Large intestine (tissue), 3 donors: ENCODE measurements around the gene HID1. TPM values are rescaled to one million over a fixed set of nuclear protein-coding genes. Genes with fewer than 3 reads are reported as not detected.
"Not testable (repeated sequence)": the region's sequence is repeated elsewhere in the genome, so short reads cannot be mapped to it uniquely, and the experiment has no call there.

Source experiments
- DNase-seq, 2 donors: peaks; one replicate each; pipeline versions ENCODE4 v3.0.0 to v3.0.0-alpha.2; 2013
- H3K27ac ChIP-seq: one replicate; pipeline ENCODE4 v1.5.1; 2013; ENCODE audit warnings: low read length
- H3K27me3 ChIP-seq: 2 replicates; pipeline ENCODE4 v1.6.1; 2013; ENCODE audit warnings: low read length; ENCODE audit not compliant: control insufficient read depth, insufficient read depth
- H3K36me3 ChIP-seq: 2 replicates; pipeline ENCODE4 v1.6.1; 2013; ENCODE audit warnings: low read length; ENCODE audit not compliant: control insufficient read depth, insufficient read depth
- H3K4me1 ChIP-seq: one replicate; pipeline ENCODE4 v1.6.1; 2013; ENCODE audit warnings: low read length; ENCODE audit not compliant: control insufficient read depth, insufficient read depth
- H3K4me3 ChIP-seq: one replicate; pipeline ENCODE4 v1.5.1; 2013; ENCODE audit warnings: low read length
- H3K9me3 ChIP-seq: one replicate; pipeline ENCODE4 v1.6.1; 2013; ENCODE audit warnings: mild to moderate bottlenecking, low read depth, low read length, moderate library complexity; ENCODE audit not compliant: control insufficient read depth
- WGBS: methylation state at CpG from one replicate; pipeline ENCODE4 v1.1.5; 2013; ENCODE audit warnings: low lambda C conversion rate; ENCODE audit not compliant: insufficient coverage; 5-methylcytosine and 5-hydroxymethylcytosine counted together
- polyA plus RNA-seq: library from polyadenylated mRNA; unstranded; fragments of 120-200 nt; gene quantifications from one replicate; pipeline ENCODE4 v1.2.1, GENCODE V29; 2013

HID1 gene
- polyA plus RNA-seq, 1 donor, result 42.3 TPM

GRCh38 chr17:74969501-74969900 lies 3.1 kb downstream of the HID1 start:
- not testable (repeated sequence) for H3K9me3 ChIP-seq

GRCh38 chr17:74968361-74968780 lies 4.2 kb downstream of the HID1 start:
- no peaks in the 10 kb centered on the region for H3K36me3 ChIP-seq
- DNase-seq, result peak in 1 of 2 donors; percentile 67
- H3K4me3 ChIP-seq, result no peak overlapping the region
- no CpG with 5 or more reads among the region's 5 CpGs for WGBS
- H3K27ac ChIP-seq, result no peak overlapping the region
- peaks cover 27% of the 10 kb centered on the region for H3K4me1 ChIP-seq
- H3K9me3 ChIP-seq, result no peaks in the 10 kb centered on the region
- peaks cover 19% of the 10 kb centered on the region for H3K27me3 ChIP-seq

More at GRCh38 chr17:74969501-74969900, 3.1 kb downstream of the HID1 start:
- peaks cover 20% of the 10 kb centered on the region for H3K27me3 ChIP-seq
- DNase-seq, H3K27ac ChIP-seq, H3K36me3 ChIP-seq, H3K4me3 ChIP-seq: not testable (repeated sequence)
- peaks cover 27% of the 10 kb centered on the region for H3K4me1 ChIP-seq
- no CpG with 5 or more reads among the region's 5 CpGs for WGBS

- Histone ChIP-seq H3K27me3 (no peaks in the 10 kb centered on the region), H3K27ac (no peak overlapping the region), H3K4me1 (peaks cover 16% of the 10 kb centered on the region), H3K36me3 (peaks cover 2% of the 10 kb centered on the region), H3K4me3 (no peak overlapping the region), H3K9me3 (no peaks in the 10 kb centered on the region)
- DNase-seq, result no peak
- no CpG with 5 or more reads among the region's 14 CpGs for WGBS
These were observed 7.5 kb downstream of the HID1 start for GRCh38 chr17:74964988-74965622.

- peaks cover 16% of the 10 kb centered on the region for H3K4me1 ChIP-seq
These were observed 8.3 kb downstream of the HID1 start for GRCh38 chr17:74964246-74964761.

GRCh38 chr17:74963656-74964055 lies 8.9 kb downstream of the HID1 start:
- DNase-seq, result no peak
- Histone ChIP-seq H3K27ac (no peak overlapping the region), H3K9me3 (no peaks in the 10 kb centered on the region), H3K4me1 (peaks cover 13% of the 10 kb centered on the region), H3K4me3 (no peak overlapping the region), H3K27me3 (no peaks in the 10 kb centered on the region), H3K36me3 (peaks cover 2% of the 10 kb centered on the region)
- no CpG with 5 or more reads among the region's 12 CpGs for WGBS

More at GRCh38 chr17:74964246-74964761, 8.3 kb downstream of the HID1 start:
- H3K27me3 ChIP-seq, result no peaks in the 10 kb centered on the region
- no peak overlapping the region for H3K4me3 ChIP-seq
- no peak for DNase-seq
- peaks cover 2% of the 10 kb centered on the region for H3K36me3 ChIP-seq
- no peak overlapping the region for H3K27ac ChIP-seq
- H3K9me3 ChIP-seq, result no peaks in the 10 kb centered on the region
- no CpG with 5 or more reads among the region's 12 CpGs for WGBS

- WGBS, result no CpG with 5 or more reads among the region's 18 CpGs
- DNase-seq, result no peak
- H3K36me3 ChIP-seq, result peaks cover 2% of the 10 kb centered on the region
- no peaks in the 10 kb centered on the region for H3K9me3 ChIP-seq
- no peaks in the 10 kb centered on the region for H3K27me3 ChIP-seq
- peaks cover 8% of the 10 kb centered on the region for H3K4me1 ChIP-seq
- H3K27ac ChIP-seq, result no peak overlapping the region
- H3K4me3 ChIP-seq, result no peak overlapping the region
These were observed 9.8 kb downstream of the HID1 start for GRCh38 chr17:74962622-74963394.

GRCh38 chr17:74961657-74962350 lies 10.8 kb downstream of the HID1 start:
- Histone ChIP-seq H3K27me3 (no peaks in the 10 kb centered on the region), H3K9me3 (no peaks in the 10 kb centered on the region), H3K4me1 (peaks cover 8% of the 10 kb centered on the region), H3K36me3 (peaks cover 3% of the 10 kb centered on the region), H3K27ac (no peak overlapping the region), H3K4me3 (no peak overlapping the region)
- WGBS, result no CpG with 5 or more reads among the region's 23 CpGs
- peak; percentile 80 to 81 for DNase-seq

- WGBS, result no CpG with 5 or more reads among the region's 19 CpGs
- peaks cover 7% of the 10 kb centered on the region for H3K36me3 ChIP-seq
- peak; percentile 89 to 90 for DNase-seq
- H3K27me3 ChIP-seq, result no peaks in the 10 kb centered on the region
- no peak overlapping the region for H3K4me3 ChIP-seq
- peaks cover 6% of the 10 kb centered on the region for H3K9me3 ChIP-seq
- H3K27ac ChIP-seq, result peak overlapping the region; percentile 20
- peaks cover 8% of the 10 kb centered on the region for H3K4me1 ChIP-seq
These were observed 11.8 kb downstream of the HID1 start for GRCh38 chr17:74960570-74961342.

- H3K36me3 ChIP-seq, result peaks cover 7% of the 10 kb centered on the region
- DNase-seq, result peak in 1 of 2 donors; percentile 32
- H3K27me3 ChIP-seq, result no peaks in the 10 kb centered on the region
- H3K9me3 ChIP-seq, result peaks cover 6% of the 10 kb centered on the region
- peaks cover 8% of the 10 kb centered on the region for H3K4me1 ChIP-seq
- WGBS, result no CpG with 5 or more reads among the region's 14 CpGs
- H3K27ac ChIP-seq, result no peak overlapping the region
- no peak overlapping the region for H3K4me3 ChIP-seq
These were observed 12.6 kb downstream of the HID1 start for GRCh38 chr17:74959826-74960515.
